Neutrophil (primary cell): ENCODE measurements around the gene SPON1.

ENCODE experiments used
- H3K27ac ChIP-seq: fragments of 200-600 bp; sonication (generic); 2 replicates; pipeline ENCODE4 v1.5.1; 2016; ENCODE audit warnings: mild to moderate bottlenecking, moderate library complexity
- H3K27me3 ChIP-seq: fragments of 200-600 bp; sonication (generic); 2 replicates; pipeline ENCODE4 v1.6.0; 2016; ENCODE audit warnings: mild to moderate bottlenecking
- H3K36me3 ChIP-seq: fragments of 200-600 bp; sonication (generic); 2 replicates; pipeline ENCODE4 v1.5.1; 2017
- H3K4me1 ChIP-seq, 2 experiments: fragments of 200-600 bp in 1 of 2; sonication (generic) in 1 of 2; 1 replicate in 1 of 2; 2 replicates in 1 of 2; pipeline versions ENCODE4 v1.5.1 to v1.6.1; 2013 to 2016; ENCODE audit warnings: low read depth in 1 of 2, low read length in 1 of 2, mild to moderate bottlenecking in 1 of 2, moderate library complexity in 1 of 2; ENCODE audit not compliant: control insufficient read depth in 1 of 2, insufficient read depth in 1 of 2
- H3K4me3 ChIP-seq, 2 experiments: fragments of 200-600 bp in 1 of 2; sonication (generic) in 1 of 2; 1 replicate in 1 of 2; 2 replicates in 1 of 2; pipeline ENCODE4 v1.5.1; 2013 to 2016; ENCODE audit warnings: low read depth in 1 of 2, low read length in 1 of 2, mild to moderate bottlenecking in 1 of 2, moderate library complexity in 1 of 2
- H3K9me3 ChIP-seq: fragments of 200-600 bp; sonication (generic); 2 replicates; pipeline ENCODE4 v1.5.1; 2016
- CTCF ChIP-seq: fragments of 200-600 bp; sonication (generic); IDR thresholded peaks from 2 replicates; pipeline ENCODE4 v1.5.1; 2016; ENCODE audit warnings: antibody characterized with exemption

The SPON1 gene

DNA sequence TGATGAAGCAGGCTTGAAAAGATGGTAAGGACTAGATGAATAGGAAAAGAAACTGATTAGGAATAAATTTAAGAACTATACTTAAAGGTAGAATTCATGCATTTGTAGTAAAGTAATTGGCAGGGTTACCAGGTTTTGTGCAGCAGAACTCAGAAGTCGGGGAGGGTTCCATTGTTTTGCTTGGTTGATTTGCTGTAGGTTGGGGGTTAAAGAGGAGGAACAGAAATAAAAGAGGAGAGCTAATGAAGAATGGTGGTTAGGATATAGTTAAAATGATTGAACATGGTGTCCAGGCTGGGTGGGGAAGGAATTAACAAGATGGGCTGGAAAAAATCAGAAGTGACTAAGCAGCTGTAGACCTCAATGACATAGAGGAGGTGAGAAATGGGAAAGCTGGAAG, 5.5 kb upstream of the SPON1 start:
- Histone ChIP-seq H3K4me3 (no peak overlapping the region), H3K27ac (no peak overlapping the region), H3K4me1 (no peaks in the 10 kb centered on the region), H3K27me3 (peaks cover 87% of the 10 kb centered on the region), H3K9me3 (no peaks in the 10 kb centered on the region), H3K36me3 (no peaks in the 10 kb centered on the region)
- TF ChIP-seq CTCF: no peak

DNA sequence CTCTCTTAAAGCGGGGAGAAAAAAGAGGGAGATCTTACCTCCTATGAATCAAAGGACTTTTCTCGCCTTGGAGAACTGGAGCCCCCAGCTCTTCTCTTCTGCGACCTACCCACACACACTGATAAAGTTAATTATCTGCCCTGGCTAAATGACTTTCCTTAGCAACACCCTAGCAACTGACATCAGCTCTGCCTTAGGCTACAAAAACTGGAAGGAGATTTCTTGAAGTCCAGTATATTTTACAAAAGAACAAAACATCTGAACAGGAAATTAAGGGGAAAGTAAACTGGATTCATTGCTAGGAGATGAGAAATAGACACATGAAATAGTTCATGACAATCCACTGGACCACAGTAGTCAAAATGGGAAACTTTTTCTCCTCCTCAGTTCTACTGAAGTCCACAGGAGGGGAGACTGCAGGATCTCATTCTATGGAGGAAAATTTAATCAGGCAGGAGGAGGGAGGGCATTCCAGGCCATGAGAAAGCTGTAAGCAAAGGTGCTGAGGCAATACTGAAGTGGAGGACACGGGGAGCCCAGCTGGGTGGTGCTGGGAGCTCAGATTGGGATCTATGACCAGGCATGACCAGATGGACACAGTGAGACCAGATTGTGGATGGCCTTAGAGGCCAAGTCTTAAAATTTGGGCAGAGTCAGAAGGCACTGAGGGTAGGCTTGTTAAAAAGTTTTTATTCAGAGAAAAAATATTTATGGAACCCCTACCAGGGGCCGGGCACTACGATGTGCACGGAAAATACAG, 3.7 kb upstream of the SPON1 start:
- no peaks in the 10 kb centered on the region for H3K36me3 ChIP-seq
- H3K4me1 ChIP-seq: no peaks in the 10 kb centered on the region
- H3K4me3 ChIP-seq: no peak overlapping the region
- peaks cover 100% of the 10 kb centered on the region for H3K27me3 ChIP-seq
- no peak overlapping the region for H3K27ac ChIP-seq
- TF ChIP-seq CTCF: no peak
- H3K9me3 ChIP-seq: no peaks in the 10 kb centered on the region

DNA sequence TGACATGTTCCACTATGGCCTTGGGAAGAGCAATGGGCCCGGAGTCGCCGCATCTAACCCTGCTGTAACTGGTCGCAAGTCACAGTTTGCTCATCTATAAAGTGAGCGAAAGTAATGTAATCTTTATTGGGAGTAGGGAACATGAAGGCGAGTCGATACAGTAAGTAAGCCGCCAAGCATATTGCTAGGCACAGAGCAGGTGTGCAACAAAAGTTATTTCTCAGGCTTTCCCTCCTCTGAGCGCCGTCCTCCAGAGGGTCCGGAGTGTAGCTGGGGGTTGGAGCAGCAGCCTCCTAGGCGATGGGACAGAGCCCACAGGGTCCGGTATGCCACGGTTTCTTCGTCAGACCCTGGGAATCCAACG, 343 bp upstream of the SPON1 start:
- H3K4me1 ChIP-seq: no peaks in the 10 kb centered on the region

GRCh38 chr11:13963169-13963948, 836 bp downstream of the SPON1 start:
- H3K27me3 ChIP-seq: peaks cover 100% of the 10 kb centered on the region
- H3K36me3 ChIP-seq: no peaks in the 10 kb centered on the region
- H3K27ac ChIP-seq: no peak overlapping the region
- H3K4me1 ChIP-seq: no peaks in the 10 kb centered on the region
- H3K4me3 ChIP-seq: no peak overlapping the region
- H3K9me3 ChIP-seq: no peaks in the 10 kb centered on the region
- TF ChIP-seq CTCF: no peak

More for the DNA sequence above, 343 bp upstream of the SPON1 start:
- H3K27me3 ChIP-seq: peaks cover 100% of the 10 kb centered on the region
- H3K36me3 ChIP-seq: no peaks in the 10 kb centered on the region
- H3K9me3 ChIP-seq: no peaks in the 10 kb centered on the region
- H3K27ac ChIP-seq: no peak overlapping the region
- H3K4me3 ChIP-seq: no peak overlapping the region
- no peak for TF ChIP-seq CTCF

- Histone ChIP-seq H3K4me1 (no peaks in the 10 kb centered on the region), H3K27ac (no peak overlapping the region), H3K27me3 (peaks cover 100% of the 10 kb centered on the region), H3K36me3 (no peaks in the 10 kb centered on the region), H3K4me3 (no peak overlapping the region), H3K9me3 (no peaks in the 10 kb centered on the region)
- no peak for TF ChIP-seq CTCF
Observed at GRCh38 chr11:13963949-13964770, 1.6 kb downstream of the SPON1 start.
